Stimulated activated CD4-positive, alpha-beta T cell treated with anti-CD3 and anti-CD28 coated beads, Interleukin-15, amount 100 ng/mL, for 48 hours (primary cell): Measurements from ENCODE around the gene CLDN22.

Experiments
- DNase-seq, 2 donors: peaks; one replicate each; pipeline ENCODE4 v3.0.0-alpha.2; 2020; ENCODE audit warnings: low read depth in 2 of 2

The CLDN22 gene

DNA sequence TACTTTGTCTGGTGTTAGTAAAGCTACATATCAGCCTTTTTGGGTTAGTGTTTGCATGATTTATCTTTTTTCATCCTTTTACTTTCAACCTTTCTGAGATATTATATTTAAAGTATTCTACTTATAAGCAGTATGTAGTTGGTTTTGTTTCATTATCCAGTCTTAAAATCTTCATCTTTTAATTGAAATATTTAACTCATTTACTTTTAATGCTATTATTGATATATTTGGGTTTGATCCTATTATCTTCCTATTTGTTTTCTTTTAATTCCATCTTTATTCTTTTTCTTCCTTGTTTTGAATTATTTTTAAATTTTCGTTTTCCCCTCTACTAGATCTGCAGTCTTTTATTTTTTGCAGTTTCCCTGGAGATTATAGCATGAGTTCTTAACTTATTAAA lies 44.0 kb downstream of the CLDN22 start:
- no peak for DNase-seq

GRCh38 chr4:183272384-183272783 lies 47.7 kb downstream of the CLDN22 start:
- no peak for DNase-seq

DNA sequence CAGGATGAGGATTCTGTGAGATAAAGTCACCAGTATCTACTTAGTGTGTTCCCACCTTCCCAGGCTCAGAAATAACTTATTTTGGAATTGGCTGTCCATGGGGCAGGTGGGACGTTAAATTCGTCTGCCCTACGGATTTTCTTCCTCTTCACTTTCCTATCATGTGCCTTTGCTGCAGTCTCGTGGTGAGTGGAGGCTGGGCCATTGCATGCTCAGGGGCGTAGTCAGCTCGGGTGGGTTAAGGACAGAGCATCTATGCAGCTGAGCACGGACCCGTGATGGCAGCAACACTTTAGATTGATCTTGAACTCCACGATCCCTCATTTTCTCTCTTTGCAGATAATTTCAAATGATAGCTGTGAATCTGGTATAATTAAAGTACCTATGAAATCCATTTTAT lies 51.5 kb downstream of the CLDN22 start:
- DNase-seq, result no peak
